SK-N-SH treated with all-trans-retinoic acid at 6 μM for 48 hours (cell line): Measurements from ENCODE around the gene IGF2R.

Source experiments
- ARNTL ChIP-seq: fragments of 450-650 bp; formaldehyde crosslinking; IDR thresholded peaks from 2 replicates; pipeline ENCODE4 v1.5.0; 2020; ENCODE audit warnings: low read depth, mild to moderate bottlenecking, moderate library complexity, borderline replicate concordance
- GLIS3 ChIP-seq: fragments of 250-450 bp; sonication (Bioruptor Pico); IDR thresholded peaks from 2 replicates; pipeline ENCODE4 v1.5.0; 2020; ENCODE audit warnings: mild to moderate bottlenecking, moderate library complexity
- ISL1 ChIP-seq: fragments of 250-450 bp; sonication (Bioruptor Pico); IDR thresholded peaks from 2 replicates; pipeline ENCODE4 v2.1.2; 2022; ENCODE audit warnings: mild to moderate bottlenecking, moderate library complexity
- ZC3H10 ChIP-seq: fragments of 250-450 bp; sonication (Bioruptor Pico); IDR thresholded peaks from 2 replicates; pipeline ENCODE4 v1.5.1; 2021; ENCODE audit warnings: mild to moderate bottlenecking, moderate library complexity
- ZFP30 ChIP-seq: fragments of 450-650 bp; formaldehyde crosslinking; IDR thresholded peaks from 2 replicates; pipeline ENCODE4 v1.5.0; 2022; ENCODE audit warnings: mild to moderate bottlenecking, moderate library complexity
- ZNF565 ChIP-seq: fragments of 450-650 bp; formaldehyde crosslinking; conservative IDR thresholded peaks from 2 replicates; pipeline ENCODE4 v1.5.0; 2020; ENCODE audit warnings: low read depth, mild to moderate bottlenecking, moderate library complexity
- ZNF70 ChIP-seq: fragments of 450-650 bp; formaldehyde crosslinking; IDR thresholded peaks from 2 replicates; pipeline ENCODE4 v1.5.0; 2020; ENCODE audit warnings: mild to moderate bottlenecking, moderate library complexity
- ZNF8 ChIP-seq: fragments of 450-650 bp; formaldehyde crosslinking; IDR thresholded peaks from 2 replicates; pipeline ENCODE4 v1.5.0; 2020; ENCODE audit warnings: mild to moderate bottlenecking, moderate library complexity
- TF ChIP-seq, protein P1 (sequence below): fragments of 250-450 bp; sonication (Bioruptor Pico); IDR thresholded peaks from 2 replicates; pipeline ENCODE4 v1.8.0; 2020; ENCODE audit warnings: mild to moderate bottlenecking, moderate library complexity, borderline replicate concordance
- TF ChIP-seq, protein P2 (sequence below): fragments of 250-450 bp; sonication (Bioruptor Pico); IDR thresholded peaks from 2 replicates; pipeline ENCODE4 v1.5.1; 2020; ENCODE audit warnings: low read depth, mild to moderate bottlenecking, moderate library complexity

DNA sequence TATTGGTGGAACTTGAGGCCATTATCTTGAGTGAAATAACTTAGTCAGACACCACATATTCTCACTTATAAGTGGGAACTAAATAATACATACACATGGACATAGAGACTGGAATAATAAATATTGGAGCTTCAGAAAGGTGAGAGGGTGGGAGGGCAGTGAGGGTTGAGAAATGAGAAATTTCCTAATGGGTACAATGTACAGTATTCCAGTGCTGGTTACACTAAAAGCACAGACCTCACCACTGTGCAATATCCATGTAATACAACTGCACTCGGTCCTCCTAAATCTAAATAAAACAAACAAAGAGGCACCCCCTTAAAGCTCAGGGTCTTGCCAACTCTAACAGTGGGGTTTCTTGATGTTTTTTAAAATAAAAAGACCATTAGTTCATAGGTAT lies 53.2 kb downstream of the IGF2R start:
- TF ChIP-seq, protein P1, sequence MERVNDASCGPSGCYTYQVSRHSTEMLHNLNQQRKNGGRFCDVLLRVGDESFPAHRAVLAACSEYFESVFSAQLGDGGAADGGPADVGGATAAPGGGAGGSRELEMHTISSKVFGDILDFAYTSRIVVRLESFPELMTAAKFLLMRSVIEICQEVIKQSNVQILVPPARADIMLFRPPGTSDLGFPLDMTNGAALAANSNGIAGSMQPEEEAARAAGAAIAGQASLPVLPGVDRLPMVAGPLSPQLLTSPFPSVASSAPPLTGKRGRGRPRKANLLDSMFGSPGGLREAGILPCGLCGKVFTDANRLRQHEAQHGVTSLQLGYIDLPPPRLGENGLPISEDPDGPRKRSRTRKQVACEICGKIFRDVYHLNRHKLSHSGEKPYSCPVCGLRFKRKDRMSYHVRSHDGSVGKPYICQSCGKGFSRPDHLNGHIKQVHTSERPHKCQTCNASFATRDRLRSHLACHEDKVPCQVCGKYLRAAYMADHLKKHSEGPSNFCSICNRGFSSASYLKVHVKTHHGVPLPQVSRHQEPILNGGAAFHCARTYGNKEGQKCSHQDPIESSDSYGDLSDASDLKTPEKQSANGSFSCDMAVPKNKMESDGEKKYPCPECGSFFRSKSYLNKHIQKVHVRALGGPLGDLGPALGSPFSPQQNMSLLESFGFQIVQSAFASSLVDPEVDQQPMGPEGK (CRISPR knock-in tag) = no peak
- TF ChIP-seq ZFP30 (CRISPR knock-in tag) (no peak), GLIS3 (CRISPR knock-in tag) (no peak), ISL1 (no peak), ZC3H10 (CRISPR knock-in tag) (no peak), ARNTL (CRISPR knock-in tag) (no peak), ZNF565 (CRISPR knock-in tag) (no peak), ZNF8 (CRISPR knock-in tag) (no peak), ZNF70 (CRISPR knock-in tag) (no peak)
- TF ChIP-seq, protein P2, sequence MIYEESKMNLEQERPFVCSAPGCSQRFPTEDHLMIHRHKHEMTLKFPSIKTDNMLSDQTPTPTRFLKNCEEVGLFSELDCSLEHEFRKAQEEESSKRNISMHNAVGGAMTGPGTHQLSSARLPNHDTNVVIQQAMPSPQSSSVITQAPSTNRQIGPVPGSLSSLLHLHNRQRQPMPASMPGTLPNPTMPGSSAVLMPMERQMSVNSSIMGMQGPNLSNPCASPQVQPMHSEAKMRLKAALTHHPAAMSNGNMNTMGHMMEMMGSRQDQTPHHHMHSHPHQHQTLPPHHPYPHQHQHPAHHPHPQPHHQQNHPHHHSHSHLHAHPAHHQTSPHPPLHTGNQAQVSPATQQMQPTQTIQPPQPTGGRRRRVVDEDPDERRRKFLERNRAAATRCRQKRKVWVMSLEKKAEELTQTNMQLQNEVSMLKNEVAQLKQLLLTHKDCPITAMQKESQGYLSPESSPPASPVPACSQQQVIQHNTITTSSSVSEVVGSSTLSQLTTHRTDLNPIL (CRISPR knock-in tag) = no peak
